ENCODE measurements around the gene RBM38.

RBM38 gene

GRCh38 chr20:57374931-57375651 lies 16.1 kb upstream of the RBM38 start:
- DNase-seq (ENCODE audit: low spot score), result no peak

DNA sequence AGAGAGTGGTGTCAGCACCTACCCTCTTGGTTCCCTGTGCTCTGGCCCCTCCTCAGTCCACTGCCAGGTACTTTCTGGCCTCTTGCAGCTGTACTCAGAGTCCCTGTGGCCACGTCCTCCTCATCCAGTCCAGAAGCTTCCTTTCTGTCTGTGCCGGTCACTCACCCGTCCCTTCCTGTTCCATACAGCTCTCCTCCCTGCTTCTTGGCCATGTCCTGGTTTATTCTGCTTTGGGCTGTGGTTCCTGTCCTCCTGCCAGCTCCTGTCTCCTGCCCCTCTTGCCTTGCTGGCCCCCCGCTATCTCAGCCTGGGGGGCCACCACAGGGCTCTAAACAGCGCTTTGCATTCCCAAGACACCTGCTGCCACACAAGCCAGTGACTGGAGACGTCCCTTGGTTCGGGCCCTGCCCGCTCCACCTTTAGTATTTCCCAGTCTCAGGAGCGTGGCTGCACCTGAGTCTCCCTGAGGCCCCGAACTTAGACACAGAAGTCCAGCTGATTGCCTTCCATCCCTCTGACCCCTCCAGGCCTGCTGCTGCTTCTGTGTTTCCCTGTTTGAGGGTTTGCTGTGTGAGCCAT lies 15.5 kb upstream of the RBM38 start:
- no peak for DNase-seq (ENCODE audit: low spot score)

GRCh38 chr20:57377350-57377749 lies 13.8 kb upstream of the RBM38 start:
- DNase-seq (ENCODE audit: low spot score), result no peak

- no peak for DNase-seq (ENCODE audit: low spot score)
Observed at GRCh38 chr20:57378107-57378506, 13.1 kb upstream of the RBM38 start.

- DNase-seq (ENCODE audit: low spot score), result no peak
Observed at GRCh38 chr20:57378646-57379262, 12.4 kb upstream of the RBM38 start.

GRCh38 chr20:57379263-57379647 lies 11.9 kb upstream of the RBM38 start:
- no peak for DNase-seq (ENCODE audit: low spot score)

DNA sequence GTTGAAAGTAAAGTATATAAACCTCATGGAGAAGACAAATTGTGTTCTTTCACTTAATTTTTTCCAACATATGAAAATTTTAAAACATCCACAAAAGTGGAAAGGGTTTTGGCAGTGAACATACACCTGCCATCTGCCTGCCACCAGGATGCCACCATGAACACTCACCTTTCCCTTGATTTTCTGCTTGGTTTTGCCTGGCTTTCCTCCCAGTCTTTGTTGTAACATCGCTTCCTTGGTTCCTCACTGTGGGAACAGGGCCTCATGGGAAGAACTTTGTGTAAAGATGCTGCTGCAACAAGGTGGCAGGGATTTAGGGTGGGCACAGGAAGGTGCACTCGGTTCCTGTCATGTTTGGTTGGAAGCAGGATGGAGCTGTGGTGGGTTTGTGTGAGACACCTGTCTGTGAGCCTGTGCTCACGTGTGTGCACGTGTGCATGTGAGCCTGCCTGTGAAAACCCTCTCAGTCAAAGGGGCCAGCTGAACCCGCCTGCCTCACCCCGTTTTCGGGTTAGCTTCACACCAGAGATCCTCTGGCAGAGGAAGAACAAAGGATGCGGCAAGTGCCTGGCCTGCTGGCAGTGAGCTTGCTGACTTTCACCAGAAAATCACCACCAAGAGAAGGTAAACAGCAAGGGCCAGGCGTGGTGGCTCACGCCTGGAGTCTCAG lies 11.0 kb upstream of the RBM38 start:
- DNase-seq (ENCODE audit: low spot score), result no peak

DNA sequence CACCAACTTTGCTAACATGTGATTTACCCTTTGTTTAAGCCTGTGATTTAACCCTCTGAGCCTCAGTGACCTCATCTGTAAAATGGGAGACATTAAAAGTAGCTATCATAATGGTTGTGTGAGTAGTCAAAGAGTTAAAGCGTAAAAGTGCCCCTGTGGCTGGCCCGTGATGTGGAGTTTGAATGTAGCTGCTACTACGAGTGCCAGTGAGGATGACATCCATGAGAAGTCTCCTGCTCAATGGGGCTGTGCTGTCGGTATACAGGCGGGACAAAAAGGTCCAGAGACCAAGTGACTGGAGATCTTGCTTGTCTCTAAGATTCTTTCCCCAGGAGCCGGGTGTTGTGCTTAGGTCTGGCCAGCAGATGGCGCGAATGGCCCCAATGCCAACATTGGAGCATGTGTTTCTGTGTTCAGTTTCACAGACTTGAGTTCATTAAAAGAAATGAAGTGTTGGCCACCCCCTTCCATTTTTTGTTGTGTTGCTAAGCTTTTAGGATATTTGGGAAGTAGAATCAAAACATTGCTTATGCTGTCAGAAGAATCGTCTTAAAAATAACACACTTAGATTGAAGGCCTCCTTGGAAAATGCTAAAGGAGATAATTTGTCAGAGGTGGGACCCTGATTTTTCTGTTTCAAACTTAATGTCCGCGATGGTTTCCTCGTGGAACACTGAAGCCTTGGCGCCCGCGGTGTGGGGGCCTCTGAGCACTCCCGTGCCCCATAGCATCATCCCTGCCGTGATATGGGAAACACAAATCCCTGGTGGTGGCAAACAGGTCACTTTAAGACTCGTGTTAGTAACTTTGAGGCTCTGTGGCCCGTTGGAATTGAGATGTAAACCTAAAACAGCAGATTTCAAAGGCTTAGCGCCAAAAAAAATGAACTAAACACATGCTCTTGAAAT lies 9.3 kb upstream of the RBM38 start:
- peak; percentile 75 for DNase-seq (ENCODE audit: low spot score)

DNA sequence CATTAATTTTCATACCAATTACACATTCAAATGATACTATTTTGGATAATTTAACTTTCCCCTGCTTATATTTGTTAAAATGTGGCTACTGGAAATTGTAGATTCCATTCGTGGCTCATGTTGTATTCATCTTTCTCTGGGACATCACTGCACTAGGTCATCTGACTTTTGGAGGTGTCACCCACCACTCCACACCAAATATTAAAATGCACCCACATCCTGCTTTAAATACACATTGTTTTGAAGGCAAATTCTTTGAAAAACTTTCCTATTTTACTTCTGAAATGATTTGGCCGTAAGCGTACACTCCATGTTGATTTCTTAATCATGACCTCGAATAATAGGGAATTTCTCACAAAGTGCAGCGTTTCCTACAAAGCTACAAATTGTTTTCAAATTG lies 8.7 kb upstream of the RBM38 start:
- no peak for DNase-seq (ENCODE audit: low spot score)

DNA sequence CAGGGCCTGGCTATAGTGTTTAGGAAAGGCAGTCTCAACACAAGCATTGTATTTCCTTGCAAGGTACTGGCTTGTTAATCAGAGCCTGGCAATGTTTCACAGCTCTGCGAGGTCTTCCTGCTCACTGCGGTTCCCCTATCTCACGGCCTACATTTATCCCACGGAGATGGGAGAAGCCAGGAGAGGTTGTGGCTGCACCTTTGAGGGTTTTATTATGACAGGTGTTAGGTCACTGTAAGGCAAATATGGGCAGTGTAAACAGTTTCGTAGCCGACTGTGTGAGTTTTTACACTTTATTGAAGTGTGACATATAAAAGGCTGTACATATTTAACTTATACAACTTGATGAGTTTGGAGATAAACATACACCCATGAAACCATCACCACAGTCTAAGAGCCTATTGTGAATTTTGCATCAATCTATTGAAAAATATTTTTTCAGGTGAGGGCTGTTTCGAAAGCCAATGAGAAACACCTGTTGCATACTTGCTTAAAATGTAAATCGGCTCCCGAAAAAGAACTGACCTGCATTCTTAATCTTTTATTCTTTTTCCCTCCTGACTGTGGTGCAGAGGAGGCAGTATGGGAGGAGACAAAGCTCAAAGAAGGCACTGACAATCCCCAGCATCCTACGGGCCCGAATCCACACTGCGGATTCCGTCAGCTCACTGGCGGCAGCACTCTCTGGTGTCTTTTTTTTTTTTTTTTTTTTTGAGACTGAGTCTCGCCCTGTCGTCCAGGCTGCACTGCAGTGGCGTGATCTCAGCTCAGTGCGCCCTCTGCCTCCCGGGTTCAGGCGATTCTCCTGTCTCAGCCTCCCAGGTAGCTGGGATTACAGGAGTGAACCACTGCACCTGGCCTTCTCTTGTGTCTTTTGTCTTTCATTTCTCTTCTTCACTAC lies 7.5 kb upstream of the RBM38 start:
- DNase-seq (ENCODE audit: low spot score), result no peak

DNA sequence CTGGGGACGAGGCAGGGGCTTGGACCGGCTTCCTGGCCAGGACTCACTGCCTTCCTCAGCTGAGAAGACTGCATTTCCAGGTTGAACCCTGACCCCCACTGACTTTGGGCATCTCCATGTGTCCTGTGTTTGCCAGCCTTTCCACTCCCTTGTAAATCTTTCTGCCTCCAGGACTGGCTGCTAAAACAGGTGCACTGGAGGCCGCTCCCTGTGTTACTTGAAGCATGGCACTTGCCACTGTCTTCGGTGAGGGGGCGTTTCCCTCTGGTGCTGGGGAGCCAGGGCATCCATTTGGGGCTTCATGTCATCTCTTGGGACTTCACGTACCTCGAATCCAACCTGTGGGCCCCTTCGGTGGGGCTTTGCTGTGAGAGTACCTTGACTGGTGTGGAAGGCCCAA lies 6.7 kb upstream of the RBM38 start:
- DNase-seq (ENCODE audit: low spot score), result no peak

DNA sequence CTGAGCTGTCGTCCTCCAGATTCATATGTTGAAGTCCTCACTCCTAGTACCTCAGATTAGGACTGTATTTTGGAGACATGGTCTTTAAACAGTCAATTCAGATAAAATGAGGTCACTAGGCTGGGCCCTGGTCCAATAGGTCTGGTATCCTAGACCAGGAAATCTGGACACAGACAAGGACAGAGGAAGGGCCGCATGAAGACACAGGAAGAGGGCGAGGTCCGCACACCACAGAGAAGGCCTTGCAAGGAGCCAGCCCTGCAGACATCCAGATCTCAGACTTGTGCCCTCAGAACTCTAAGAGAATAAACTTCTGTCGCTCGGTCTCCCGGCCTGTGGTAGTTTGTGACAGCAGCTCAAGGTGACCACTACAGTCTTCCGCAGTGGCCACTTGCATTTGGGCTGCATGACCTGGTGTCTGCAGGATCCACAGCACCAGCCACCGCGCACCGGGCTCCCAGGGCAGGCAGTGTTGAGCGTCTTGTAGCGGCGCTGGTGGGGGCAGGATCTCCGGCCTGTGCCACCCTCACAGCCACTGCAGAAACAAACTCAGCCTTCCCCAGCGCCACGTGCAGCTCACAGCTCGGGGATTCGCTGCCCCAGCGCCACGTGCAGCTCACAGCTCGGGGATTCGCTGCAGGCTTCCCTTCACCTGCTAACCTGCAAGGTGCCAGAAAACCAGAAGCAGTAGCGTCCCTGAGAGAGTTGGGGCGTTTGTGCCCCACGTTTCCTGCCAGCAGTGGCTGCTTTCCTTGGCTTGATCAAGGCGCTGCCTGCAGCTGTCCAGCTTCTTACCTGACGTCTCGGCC lies 6.0 kb upstream of the RBM38 start:
- DNase-seq (ENCODE audit: low spot score), result no peak

DNA sequence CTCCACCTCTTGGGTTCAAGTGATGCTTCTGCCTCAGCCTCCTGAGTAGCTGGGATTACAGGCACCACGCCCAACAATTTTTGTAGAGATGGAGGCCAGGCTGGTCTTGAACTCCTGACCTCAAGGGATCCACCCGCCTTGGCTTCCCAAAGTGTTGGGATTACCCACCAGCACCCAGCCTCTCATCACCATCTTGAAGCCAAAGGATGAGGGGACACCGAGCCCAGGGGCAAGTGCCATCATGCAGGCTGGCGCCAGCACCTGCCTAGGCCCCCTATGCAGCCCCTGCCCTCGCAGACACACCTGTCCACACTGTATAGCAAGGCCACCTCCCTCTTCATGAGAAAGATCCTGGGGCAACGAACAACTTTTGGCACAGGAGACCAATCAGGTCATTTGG lies 5.3 kb upstream of the RBM38 start:
- DNase-seq (ENCODE audit: low spot score), result no peak

GRCh38 chr20:57386762-57387161 lies 4.4 kb upstream of the RBM38 start:
- no peak for DNase-seq (ENCODE audit: low spot score)

DNA sequence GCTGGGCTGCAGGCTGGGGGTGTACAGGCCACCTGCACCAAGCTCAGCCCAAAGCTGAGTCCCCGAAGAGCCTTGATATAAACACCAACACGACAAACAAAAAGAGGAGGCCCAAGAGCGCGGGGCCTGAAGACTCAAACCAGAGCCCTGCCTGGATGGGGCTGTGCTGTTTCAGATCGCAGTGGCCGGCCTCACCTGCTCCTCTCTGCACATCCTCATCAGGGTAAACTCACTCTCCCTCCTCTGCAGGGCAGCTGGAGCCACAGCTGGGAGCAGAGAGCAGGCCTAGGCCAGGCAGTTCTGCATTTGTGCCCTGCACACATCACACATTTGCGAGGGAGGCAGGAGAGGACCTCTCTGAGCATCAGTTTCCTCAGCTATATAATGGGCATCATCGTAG lies 3.7 kb upstream of the RBM38 start:
- no peak for DNase-seq (ENCODE audit: low spot score)

GRCh38 chr20:57387945-57388371 lies 3.2 kb upstream of the RBM38 start:
- DNase-seq (ENCODE audit: low spot score), result no peak

GRCh38 chr20:57388953-57389694 lies 2.1 kb upstream of the RBM38 start:
- peak; percentile 84 for DNase-seq (ENCODE audit: low spot score)

GRCh38 chr20:57389695-57390603 lies 1.2 kb upstream of the RBM38 start:
- no peak for DNase-seq (ENCODE audit: low spot score)

Data from SW480 (cell line).